RWPE1 (cell line): ENCODE measurements around the gene PRSS22.

Experiments
- CTCF ChIA-PET: fragments of 350-600 bp; sonication (Branson Sonifier 250); formaldehyde crosslinking; extraction: SDS; loops from one replicate; lab custom pipeline; 2021; lab: Yijun Ruan, JAX
- POLR2A ChIA-PET: fragments of 400-600 bp; formaldehyde crosslinking; extraction: SDS; loops from one replicate; lab custom pipeline; 2020; ENCODE audit warnings: antibody characterized with exemption; ENCODE audit not compliant: low non-redundant PET; lab: Yijun Ruan, JAX
- DNase-seq: peaks from one replicate; pipeline ENCODE4 v3.0.0; 2012; ENCODE audit warnings: low spot score
- H3K27ac ChIP-seq: fragments of 450-650 bp; 2 replicates; pipeline ENCODE4 v1.5.1; 2017
- TF ChIP-seq, protein P1 (sequence below): fragments of 450-650 bp; conservative IDR thresholded peaks from 2 replicates; pipeline ENCODE4 v1.5.1; 2017; ENCODE audit warnings: low read depth, mild to moderate bottlenecking

Gene PRSS22

DNA sequence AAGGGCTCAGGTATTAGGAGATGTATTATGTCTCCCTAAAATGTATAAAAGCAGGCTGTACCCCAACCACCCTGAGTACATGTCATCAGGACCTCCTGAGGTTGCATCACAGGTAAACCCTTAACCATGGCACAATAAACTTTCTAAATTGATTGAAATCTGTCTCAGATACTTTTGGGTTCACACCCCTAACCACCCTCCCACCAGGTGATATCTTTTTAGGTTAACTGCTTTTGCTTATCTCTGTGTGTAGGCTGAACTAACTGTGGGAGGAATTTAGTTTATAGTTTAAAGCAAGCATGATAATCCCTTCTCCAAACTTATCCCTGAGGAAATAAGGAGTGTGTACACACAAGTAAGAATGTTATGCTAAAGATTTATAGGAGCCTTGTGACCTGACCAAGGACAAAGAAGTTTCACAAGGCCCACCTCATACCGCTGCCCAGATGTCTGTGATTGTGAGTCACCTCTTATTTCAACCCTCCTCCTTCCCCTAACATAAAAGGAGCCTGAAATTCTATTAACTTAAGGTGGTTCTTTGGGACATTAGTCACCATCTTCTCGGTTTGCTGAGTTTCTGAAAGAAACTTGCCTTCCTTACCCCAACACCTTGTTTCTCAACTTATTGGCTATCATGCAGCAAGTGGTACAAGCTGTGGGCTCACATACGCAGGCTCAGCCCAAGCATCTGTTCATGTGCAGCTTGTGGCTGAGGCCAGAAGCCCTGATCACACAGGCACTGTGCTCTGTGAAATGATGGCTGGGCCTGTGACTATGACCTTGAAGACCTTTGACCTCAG lies 11.3 kb downstream of the PRSS22 start:
- CTCF ChIA-PET, result no interaction called here
- H3K27ac ChIP-seq, result peak overlapping the region; percentile 88
- POLR2A ChIA-PET, result no interaction called here
- TF ChIP-seq, protein P1, sequence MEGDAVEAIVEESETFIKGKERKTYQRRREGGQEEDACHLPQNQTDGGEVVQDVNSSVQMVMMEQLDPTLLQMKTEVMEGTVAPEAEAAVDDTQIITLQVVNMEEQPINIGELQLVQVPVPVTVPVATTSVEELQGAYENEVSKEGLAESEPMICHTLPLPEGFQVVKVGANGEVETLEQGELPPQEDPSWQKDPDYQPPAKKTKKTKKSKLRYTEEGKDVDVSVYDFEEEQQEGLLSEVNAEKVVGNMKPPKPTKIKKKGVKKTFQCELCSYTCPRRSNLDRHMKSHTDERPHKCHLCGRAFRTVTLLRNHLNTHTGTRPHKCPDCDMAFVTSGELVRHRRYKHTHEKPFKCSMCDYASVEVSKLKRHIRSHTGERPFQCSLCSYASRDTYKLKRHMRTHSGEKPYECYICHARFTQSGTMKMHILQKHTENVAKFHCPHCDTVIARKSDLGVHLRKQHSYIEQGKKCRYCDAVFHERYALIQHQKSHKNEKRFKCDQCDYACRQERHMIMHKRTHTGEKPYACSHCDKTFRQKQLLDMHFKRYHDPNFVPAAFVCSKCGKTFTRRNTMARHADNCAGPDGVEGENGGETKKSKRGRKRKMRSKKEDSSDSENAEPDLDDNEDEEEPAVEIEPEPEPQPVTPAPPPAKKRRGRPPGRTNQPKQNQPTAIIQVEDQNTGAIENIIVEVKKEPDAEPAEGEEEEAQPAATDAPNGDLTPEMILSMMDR, result no peak
- DNase-seq, result peak; percentile 70

DNA sequence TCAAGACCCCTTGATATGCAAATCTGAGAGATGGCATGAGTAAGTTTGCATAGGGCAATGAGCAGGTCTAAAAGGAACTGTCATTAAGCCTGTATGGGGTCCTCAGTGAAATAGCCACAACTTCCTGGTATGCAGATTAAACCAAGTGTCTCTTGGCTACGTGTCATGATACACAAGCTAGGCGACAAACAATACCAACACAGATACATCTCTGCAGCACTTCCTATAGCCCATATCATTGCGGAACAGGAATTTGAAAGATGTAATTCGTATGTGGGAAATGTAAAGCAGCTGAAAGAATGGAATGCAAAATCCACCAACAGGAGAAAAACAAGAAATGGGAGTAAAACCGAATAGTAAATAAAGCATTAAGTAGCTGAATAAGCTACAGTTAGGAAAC lies 12.9 kb downstream of the PRSS22 start:
- DNase-seq, result no peak
- H3K27ac ChIP-seq, result no peak overlapping the region
- TF ChIP-seq, protein P1, result no peak
- ChIA-PET CTCF (interaction anchor here (1.0 kb wide), 1 partner anchor 82 kb away, joined by 3 read pairs; no protein-coding TSS in a partner anchor), POLR2A (no interaction called here)

DNA sequence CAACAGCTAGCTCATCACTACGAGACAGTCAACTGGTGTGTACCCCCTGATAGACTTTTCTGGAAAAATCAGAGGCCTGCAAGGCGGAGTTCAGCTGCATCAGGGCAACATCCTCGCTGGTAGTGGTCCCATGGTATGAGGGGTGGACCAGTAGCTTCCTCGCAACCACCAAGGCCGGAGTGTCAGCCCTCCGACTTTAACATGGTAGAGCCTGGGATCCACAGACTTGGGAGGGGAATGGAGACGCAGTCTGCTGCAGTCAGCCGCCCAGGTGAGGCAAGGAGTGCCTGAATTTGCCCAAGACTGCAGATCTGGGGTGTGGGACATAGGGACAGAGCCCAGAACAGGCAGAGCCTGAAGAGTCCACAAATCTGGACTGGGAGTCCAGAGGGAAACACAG lies 14.4 kb downstream of the PRSS22 start:
- TF ChIP-seq, protein P1, result no peak
- no peak for DNase-seq
- ChIA-PET CTCF (interaction anchor here (0.6 to 1.1 kb wide), 2 partner anchors 13 to 15 kb away, joined by 3 read pairs; partner anchors contain the start of gene PRSS22), POLR2A (no interaction called here)
- H3K27ac ChIP-seq, result 0 out of 2 replicates have a peak overlapping the region, but pooled peaks have one; percentile 31

DNA sequence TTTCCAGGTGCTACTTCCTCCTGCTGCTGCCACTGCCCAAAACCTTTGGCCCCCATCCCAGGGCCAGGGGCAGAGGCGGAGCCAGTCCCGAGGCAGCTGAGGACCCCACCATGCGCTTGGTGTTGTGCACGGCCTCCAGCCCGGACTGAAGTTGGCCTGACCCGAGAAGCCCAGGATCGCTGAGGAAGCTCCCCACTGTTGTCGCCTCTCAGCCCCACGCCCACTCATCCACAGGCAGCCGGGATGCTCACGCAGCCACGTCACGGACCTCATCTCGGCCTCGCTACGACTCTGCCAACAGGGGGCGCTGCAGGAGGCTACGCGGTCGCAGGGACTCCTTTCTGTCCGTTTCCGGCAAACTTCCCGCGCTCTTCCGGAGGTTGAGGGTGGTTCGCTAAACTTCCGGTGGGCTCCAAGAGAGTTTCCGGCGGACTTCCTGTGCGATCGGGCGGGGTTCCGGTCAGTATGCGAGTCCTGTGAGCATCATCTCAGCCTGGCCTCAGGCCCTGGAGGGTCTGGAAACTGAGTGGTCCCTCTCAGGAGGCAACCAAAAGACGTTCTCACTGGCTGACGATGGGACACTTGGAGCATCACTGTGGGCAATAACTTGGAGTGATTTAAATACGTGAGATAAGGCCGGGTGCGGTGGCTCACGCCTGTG lies 15.5 kb downstream of the PRSS22 start:
- H3K27ac ChIP-seq, result no peak overlapping the region
- CTCF ChIA-PET, result interaction anchor here (0.5 to 1.2 kb wide), 4 partner anchors 14 to 52 kb away, joined by 3 to 5 read pairs (median 3); no protein-coding TSS in a partner anchor
- DNase-seq, result no peak
- POLR2A ChIA-PET, result no interaction called here
- TF ChIP-seq, protein P1, result peak; percentile 46

DNA sequence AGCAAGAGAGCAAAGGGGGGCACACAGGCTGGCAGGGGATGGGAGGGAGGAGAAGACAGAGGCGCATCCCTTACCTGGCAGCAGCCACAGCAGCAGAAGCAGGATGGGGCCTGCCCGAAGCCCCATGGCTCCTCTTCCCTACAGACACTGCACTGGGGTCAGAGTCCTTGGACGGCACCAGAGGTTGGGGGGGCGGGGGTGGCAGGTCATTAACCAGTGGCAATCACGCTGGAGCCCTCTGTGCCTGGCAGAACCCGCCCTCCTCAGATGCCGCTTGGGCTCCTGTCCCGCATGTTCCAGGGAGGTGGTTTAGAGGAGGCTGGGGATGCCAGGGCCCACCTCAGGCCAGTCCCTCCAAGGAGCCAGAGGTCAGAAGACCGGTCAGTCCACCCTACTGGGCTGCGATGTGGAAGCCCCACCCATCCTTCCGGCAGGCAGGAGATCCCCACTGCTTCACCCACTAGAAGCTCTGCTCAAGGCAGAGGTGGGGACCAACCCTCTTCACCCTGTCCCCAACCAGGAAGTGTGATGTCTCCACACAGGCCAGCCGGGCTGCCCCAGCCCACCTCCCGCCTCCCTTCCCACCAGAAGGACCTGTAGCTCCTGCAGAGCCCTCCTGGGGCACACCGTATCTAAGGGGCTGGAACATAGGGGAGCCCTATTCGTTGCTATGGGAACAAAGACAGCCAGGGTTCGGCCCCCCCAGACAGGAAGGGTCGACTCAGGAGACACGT lies 16.2 kb downstream of the PRSS22 start:
- TF ChIP-seq, protein P1, result no peak
- H3K27ac ChIP-seq, result no peak overlapping the region
- CTCF ChIA-PET, result interaction anchor here (0.5 to 1.2 kb wide), 4 partner anchors 14 to 52 kb away, joined by 3 to 5 read pairs (median 3); no protein-coding TSS in a partner anchor
- POLR2A ChIA-PET, result no interaction called here
- no peak for DNase-seq

DNA sequence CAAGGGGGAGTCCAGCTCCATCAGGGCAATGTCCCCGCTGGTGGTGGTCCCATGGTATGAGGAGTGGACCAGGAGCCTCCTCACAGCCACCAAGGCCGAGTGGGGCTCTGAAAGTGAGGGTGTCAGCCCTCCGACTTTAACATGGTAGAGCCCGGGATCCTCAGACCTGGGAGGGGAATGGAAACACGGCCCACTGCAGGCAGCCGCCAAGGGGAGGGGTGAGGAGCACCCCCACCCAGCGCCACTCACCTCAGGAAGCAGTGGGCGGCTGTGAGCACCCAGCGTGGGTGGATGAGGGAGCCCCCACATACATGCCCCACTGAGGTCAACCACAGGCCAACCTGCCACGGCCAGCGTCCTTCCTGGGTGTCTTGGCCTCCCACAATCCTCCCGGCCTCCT lies 17.1 kb downstream of the PRSS22 start:
- CTCF ChIA-PET, result interaction anchor here (0.6 kb wide), 1 partner anchor 943 kb away, joined by 3 read pairs; no protein-coding TSS in a partner anchor
- H3K27ac ChIP-seq, result no peak overlapping the region
- TF ChIP-seq, protein P1, result no peak
- DNase-seq, result no peak
- POLR2A ChIA-PET, result no interaction called here
